ENCODE results near the gene LONRF3. TPM values are rescaled to one million over a fixed set of nuclear protein-coding genes. Genes with fewer than 3 reads are reported as not detected.
"Not testable (repeated sequence)": the region's sequence is repeated elsewhere in the genome, so short reads cannot be mapped to it uniquely, and the experiment has no call there.

LONRF3 gene
- total and polyA plus RNA-seq, 12 donors = 1.3 to 9.8 (median 7.4) TPM

DNA sequence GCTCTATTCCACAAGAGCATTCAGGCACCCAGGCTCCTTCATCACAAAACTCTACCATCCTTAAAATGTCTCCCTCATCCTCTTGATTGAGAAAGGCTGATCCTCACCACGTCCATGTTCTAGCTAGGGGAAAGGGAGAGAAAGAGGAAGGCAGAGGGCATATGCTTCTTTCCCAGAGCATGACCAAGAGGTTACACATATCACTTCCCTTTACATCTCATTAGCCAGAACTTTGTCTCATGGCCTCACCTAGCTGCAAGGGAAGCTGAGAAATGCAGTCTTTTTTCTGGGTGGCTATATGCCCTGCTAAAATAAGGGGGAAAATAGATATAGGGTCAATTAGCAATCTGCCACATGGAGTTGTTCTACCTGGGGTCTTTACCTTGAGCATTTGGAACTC, 42.7 kb downstream of the LONRF3 start:
- Histone ChIP-seq H3K27ac (no peak overlapping the region), H3K9me3 (replicated peaks in 1 of 3) (no peaks in the 10 kb centered on the region), H3K36me3 (replicated peaks in 1 of 2) (no peaks in the 10 kb centered on the region), H3K4me3 (no peak overlapping the region), H3K27me3 (no peaks in the 10 kb centered on the region), H3K4me1 (replicated peaks in 1 of 2) (no peaks in the 10 kb centered on the region)
- WGBS, 4 donors = 43 to 91% (median 74%) methylated on average over 1 of the region's 1 CpG
- DNase-seq = no peak
- TF ChIP-seq POLR2A (IDR thresholded peaks at IDR 0.05) = no peak
- TF ChIP-seq, protein P1, sequence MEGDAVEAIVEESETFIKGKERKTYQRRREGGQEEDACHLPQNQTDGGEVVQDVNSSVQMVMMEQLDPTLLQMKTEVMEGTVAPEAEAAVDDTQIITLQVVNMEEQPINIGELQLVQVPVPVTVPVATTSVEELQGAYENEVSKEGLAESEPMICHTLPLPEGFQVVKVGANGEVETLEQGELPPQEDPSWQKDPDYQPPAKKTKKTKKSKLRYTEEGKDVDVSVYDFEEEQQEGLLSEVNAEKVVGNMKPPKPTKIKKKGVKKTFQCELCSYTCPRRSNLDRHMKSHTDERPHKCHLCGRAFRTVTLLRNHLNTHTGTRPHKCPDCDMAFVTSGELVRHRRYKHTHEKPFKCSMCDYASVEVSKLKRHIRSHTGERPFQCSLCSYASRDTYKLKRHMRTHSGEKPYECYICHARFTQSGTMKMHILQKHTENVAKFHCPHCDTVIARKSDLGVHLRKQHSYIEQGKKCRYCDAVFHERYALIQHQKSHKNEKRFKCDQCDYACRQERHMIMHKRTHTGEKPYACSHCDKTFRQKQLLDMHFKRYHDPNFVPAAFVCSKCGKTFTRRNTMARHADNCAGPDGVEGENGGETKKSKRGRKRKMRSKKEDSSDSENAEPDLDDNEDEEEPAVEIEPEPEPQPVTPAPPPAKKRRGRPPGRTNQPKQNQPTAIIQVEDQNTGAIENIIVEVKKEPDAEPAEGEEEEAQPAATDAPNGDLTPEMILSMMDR (IDR thresholded peaks at IDR 0.05) = no peak
- intact Hi-C loops (cut with DNase I) = no loop called here

DNA sequence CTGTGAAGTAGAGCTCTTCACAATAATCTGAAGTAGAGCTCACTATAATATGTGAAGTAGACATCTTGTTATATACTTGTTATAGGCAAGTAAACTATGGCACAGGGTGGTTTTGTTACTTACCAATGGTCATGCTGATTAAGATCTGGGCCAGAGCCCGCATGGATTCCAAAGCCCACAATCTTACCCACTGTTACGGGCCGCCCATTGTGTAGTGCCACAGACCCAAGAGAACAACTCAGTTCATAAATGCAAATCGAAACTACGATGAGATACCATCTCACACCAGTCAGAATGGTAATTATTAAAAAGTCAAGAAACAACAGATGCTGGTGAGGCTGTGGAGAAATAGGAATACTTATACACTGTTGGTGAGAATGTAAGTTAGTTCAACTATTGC, 51.5 kb downstream of the LONRF3 start:
- H3K36me3 ChIP-seq (replicated peaks in 1 of 2) = no peaks in the 10 kb centered on the region
- H3K27ac ChIP-seq = no peak overlapping the region
- intact Hi-C loops (cut with DNase I) = no loop called here
- H3K9me3 ChIP-seq (replicated peaks in 1 of 3) = no peaks in the 10 kb centered on the region
- no peak overlapping the region for H3K4me3 ChIP-seq
- DNase-seq = no peak
- H3K4me1 ChIP-seq (replicated peaks in 1 of 2) = no peaks in the 10 kb centered on the region
- TF ChIP-seq, protein P1 (IDR thresholded peaks at IDR 0.05) = no peak
- TF ChIP-seq POLR2A (IDR thresholded peaks at IDR 0.05) = no peak
- WGBS, 4 donors = 94 to 100% (median 97%) methylated on average over 5 of the region's 5 CpGs
- H3K27me3 ChIP-seq = no peaks in the 10 kb centered on the region

DNA sequence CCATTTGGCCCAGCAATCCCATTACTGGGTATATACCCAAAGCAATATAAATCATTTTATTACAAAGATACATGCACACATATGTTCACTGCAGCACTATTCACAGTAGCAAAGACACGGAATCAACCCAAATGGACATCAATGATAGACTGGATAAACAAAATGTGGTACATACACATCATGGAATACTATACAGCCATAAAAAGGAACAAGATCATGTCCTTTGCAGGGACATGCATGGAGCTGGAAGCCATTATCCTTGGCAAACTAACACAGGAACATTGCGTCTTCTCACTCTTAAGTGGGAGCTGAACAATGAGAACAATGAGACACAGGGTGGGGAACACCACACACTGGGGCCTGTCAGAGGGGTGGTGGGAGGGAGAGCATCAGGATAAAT, 51.9 kb downstream of the LONRF3 start:
- H3K27me3 ChIP-seq; intact Hi-C loops (cut with DNase I); H3K9me3 ChIP-seq (replicated peaks in 1 of 3); H3K27ac ChIP-seq; H3K36me3 ChIP-seq (replicated peaks in 1 of 2); H3K4me1 ChIP-seq (replicated peaks in 1 of 2); H3K4me3 ChIP-seq; DNase-seq: not testable (repeated sequence)
- WGBS, 4 donors = 76 to 95% (median 84%) methylated on average over 2 of the region's 2 CpGs

DNA sequence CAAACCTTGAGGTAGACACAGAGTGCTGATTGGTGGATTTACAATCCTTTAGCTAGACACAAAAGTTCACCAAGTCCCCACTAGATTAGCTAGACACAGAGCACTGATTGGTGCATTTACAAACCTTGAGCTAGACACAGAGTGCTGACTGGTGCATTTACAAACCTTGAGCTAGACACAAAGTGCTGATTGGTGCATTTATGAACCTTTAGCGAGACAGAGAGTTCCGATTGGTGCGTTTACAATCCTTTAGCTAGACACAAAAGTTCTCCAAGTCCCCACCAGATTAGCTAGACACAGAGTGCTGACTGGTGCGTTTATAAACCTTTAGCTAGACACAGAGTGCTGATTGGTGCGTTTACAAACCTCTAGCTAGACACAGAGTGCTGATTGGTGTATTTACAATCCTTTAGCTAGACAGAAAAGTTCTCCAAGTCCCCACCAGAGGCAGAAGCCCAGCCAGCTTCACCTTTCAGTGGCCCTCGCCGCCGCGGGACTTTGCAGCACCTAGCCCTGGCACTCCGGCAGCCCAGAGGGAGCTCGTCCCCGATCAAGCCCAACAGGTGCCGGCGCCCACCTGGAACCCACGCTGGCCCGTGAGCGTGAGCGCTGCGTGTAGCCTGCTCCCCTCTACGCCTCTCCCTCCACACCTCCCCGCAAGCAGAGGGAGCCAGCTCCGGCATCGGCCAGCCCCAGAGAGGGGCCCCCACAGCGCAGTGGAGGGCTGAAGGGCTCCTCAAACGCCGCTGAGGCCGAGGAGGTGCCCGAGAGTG, 53.7 kb downstream of the LONRF3 start:
- H3K27ac ChIP-seq; H3K9me3 ChIP-seq (replicated peaks in 1 of 3); H3K4me1 ChIP-seq (replicated peaks in 1 of 2); H3K4me3 ChIP-seq; H3K27me3 ChIP-seq; H3K36me3 ChIP-seq (replicated peaks in 1 of 2); intact Hi-C loops (cut with DNase I); DNase-seq: not testable (repeated sequence)
- WGBS, 4 donors = 83 to 95% (median 91%) methylated on average over 3 to 28 of the region's 28 CpGs

DNA sequence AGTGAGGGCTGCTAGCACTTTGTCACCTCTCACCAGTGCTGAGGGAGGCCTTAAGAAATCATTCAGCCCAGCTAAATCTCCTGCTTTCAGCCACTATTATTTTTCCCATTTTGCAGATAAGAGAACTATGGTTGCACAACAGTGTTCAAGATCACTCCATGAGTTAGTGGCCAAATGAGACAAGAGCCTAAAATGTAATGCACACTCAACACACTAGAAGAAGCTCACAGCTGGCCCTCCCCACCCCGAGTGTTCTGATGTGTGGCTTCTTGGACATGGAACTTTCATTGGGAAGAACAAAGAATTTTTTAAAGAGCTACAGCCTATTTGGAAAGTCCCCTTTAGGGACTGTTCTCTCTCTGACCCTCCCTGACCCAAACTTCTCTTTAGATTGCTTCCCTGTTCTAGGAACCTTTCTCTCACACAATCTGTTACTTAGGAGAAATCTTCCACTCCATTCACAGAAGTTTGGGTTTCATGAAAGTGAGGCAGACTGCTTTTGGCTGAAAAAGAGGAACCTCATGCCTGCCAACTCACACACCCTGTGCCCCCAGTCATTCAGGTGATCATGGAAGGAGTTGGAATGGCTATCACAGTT, 54.4 kb downstream of the LONRF3 start:
- WGBS, 4 donors = 50 to 80% (median 62%) methylated on average over 1 of the region's 1 CpG
- H3K4me3 ChIP-seq = no peak overlapping the region
- no peaks in the 10 kb centered on the region for H3K4me1 ChIP-seq (replicated peaks in 1 of 2)
- DNase-seq = no peak
- H3K36me3 ChIP-seq (replicated peaks in 1 of 2) = no peaks in the 10 kb centered on the region
- intact Hi-C loops (cut with DNase I) = no loop called here
- no peak overlapping the region for H3K27ac ChIP-seq
- no peak for TF ChIP-seq POLR2A (IDR thresholded peaks at IDR 0.05)
- TF ChIP-seq, protein P1 (IDR thresholded peaks at IDR 0.05) = no peak
- no peaks in the 10 kb centered on the region for H3K9me3 ChIP-seq (replicated peaks in 1 of 3)
- H3K27me3 ChIP-seq = peaks cover 7% of the 10 kb centered on the region

DNA sequence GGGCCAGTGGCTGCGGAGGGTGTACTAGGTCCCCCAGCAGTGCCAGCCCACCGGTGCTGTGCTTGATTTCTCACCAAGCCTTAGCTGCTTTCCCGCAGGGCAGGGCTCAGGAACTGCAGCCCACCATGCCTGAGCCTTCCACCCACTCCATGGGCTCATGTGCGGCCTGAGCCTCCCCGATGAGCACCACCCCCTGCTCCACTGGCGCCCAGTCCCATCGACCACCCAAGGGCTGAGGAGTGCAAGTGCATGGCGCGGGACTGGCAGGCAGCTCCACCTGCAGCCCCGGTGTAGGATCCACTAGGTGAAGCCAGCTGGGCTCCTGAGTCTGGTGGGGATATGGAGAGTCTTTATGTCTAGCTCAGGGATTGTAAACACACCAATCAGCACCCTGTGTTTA, 55.2 kb downstream of the LONRF3 start:
- H3K36me3 ChIP-seq (replicated peaks in 1 of 2); H3K4me3 ChIP-seq; DNase-seq; H3K27ac ChIP-seq; intact Hi-C loops (cut with DNase I); H3K9me3 ChIP-seq (replicated peaks in 1 of 3); H3K27me3 ChIP-seq; H3K4me1 ChIP-seq (replicated peaks in 1 of 2): not testable (repeated sequence)
- WGBS, 4 donors = 80 to 100% (median 94%) methylated on average over 1 to 10 of the region's 10 CpGs; no CpG with 5 or more reads in 1 of the 4 donors

All from adrenal gland (tissue), 12 donors.